Smooth muscle cell (in vitro differentiated cells): ENCODE measurements around the gene HSPA12A. TPM values are rescaled to one million over a fixed set of nuclear protein-coding genes. Genes with fewer than 3 reads are reported as not detected.

ENCODE experiments used
- DNase-seq: peaks from one replicate; lab custom pipeline; 2025; ENCODE audit not compliant: unreplicated experiment; lab: John Stamatoyannopoulos, UW
- H2AFZ ChIP-seq: fragments of 200-600 bp; sonication (generic); 2 replicates; pipeline ENCODE4 v1.6.0; 2016; ENCODE audit warnings: antibody characterized with exemption, low read depth, mild to moderate bottlenecking
- H3F3A ChIP-seq: fragments of 200-600 bp; sonication (generic); 2 replicates; pipeline ENCODE4 v1.6.0; 2017; ENCODE audit warnings: antibody characterized with exemption, low read depth
- H3K27ac ChIP-seq: fragments of 200-600 bp; sonication (generic); 2 replicates; pipeline ENCODE4 v1.5.1; 2016; ENCODE audit warnings: low read depth, mild to moderate bottlenecking
- H3K27me3 ChIP-seq: fragments of 200-600 bp; sonication (generic); 2 replicates; pipeline ENCODE4 v1.6.1; 2016; ENCODE audit warnings: low read depth, mild to moderate bottlenecking
- H3K36me3 ChIP-seq: fragments of 200-600 bp; sonication (generic); 2 replicates; pipeline ENCODE4 v1.5.1; 2016; ENCODE audit warnings: low read depth
- H3K4me1 ChIP-seq: fragments of 200-600 bp; sonication (generic); 2 replicates; pipeline ENCODE4 v1.5.1; 2016; ENCODE audit warnings: low read depth
- H3K4me2 ChIP-seq: fragments of 200-600 bp; sonication (generic); 2 replicates; pipeline ENCODE4 v1.6.0; 2016; ENCODE audit warnings: mild to moderate bottlenecking
- H3K4me3 ChIP-seq: fragments of 200-600 bp; sonication (generic); 2 replicates; pipeline ENCODE4 v1.5.1; 2016; ENCODE audit warnings: mild to moderate bottlenecking
- H3K79me2 ChIP-seq: fragments of 200-600 bp; sonication (generic); 2 replicates; pipeline ENCODE4 v1.6.0; 2016; ENCODE audit warnings: low read depth, mild to moderate bottlenecking
- H3K9ac ChIP-seq: fragments of 200-600 bp; sonication (generic); 2 replicates; pipeline ENCODE4 v1.6.0; 2016; ENCODE audit warnings: low read depth
- H3K9me3 ChIP-seq: fragments of 200-600 bp; sonication (generic); replicated peaks from 2 replicates; pipeline ENCODE4 v1.5.1; 2016; ENCODE audit warnings: low read depth
- H4K20me1 ChIP-seq: fragments of 200-600 bp; sonication (generic); 2 replicates; pipeline ENCODE4 v1.6.0; 2016; ENCODE audit warnings: low read depth
- CTCF ChIP-seq: fragments of 200-600 bp; sonication (generic); IDR thresholded peaks from 2 replicates; pipeline ENCODE4 v1.5.1; 2017; ENCODE audit warnings: borderline replicate concordance, mild to moderate bottlenecking, antibody characterized with exemption; ENCODE audit not compliant: insufficient read depth, poor library complexity, severe bottlenecking
- WGBS: methylation state at CpG from one replicate; pipeline ENCODE4 v1.1.7; 2016; ENCODE audit warnings: low lambda C conversion rate; 5-methylcytosine and 5-hydroxymethylcytosine counted together
- polyA plus RNA-seq: library from polyadenylated mRNA; unstranded; fragments of >200 nt; fragmentation: Nextera tagmentation; extraction: Ambion mirVana; gene quantifications from 2 replicates; pipeline ENCODE4 v1.2.1, GENCODE V29; 2016
- total RNA-seq: library from RNA; depleted of rRNA; stranded (reverse); fragments of >200 nt; gene quantifications from 2 replicates; pipeline ENCODE4 v1.2.3, GENCODE V29; 2014

The HSPA12A gene
- total and polyA plus RNA-seq, 2 experiments from 2014 or later, result 5.3 to 6.4 TPM

GRCh38 chr10:116669832-116670644, 72.3 kb downstream of the HSPA12A start:
- TF ChIP-seq CTCF, result no peak
- no peaks in the 10 kb centered on the region for H3F3A ChIP-seq
- H2AFZ ChIP-seq, result no peak overlapping the region
- no peak overlapping the region for H3K9ac ChIP-seq
- H3K9me3 ChIP-seq, result no peaks in the 10 kb centered on the region
- no peak overlapping the region for H3K27ac ChIP-seq
- no peaks in the 10 kb centered on the region for H4K20me1 ChIP-seq
- DNase-seq, result no peak
- H3K4me3 ChIP-seq, result peak overlapping the region; percentile 56
- 14% methylated on average over 39 of the region's 41 CpGs for WGBS
- H3K27me3 ChIP-seq, result no peaks in the 10 kb centered on the region
- H3K4me2 ChIP-seq, result peak overlapping the region; percentile 85
- no peaks in the 10 kb centered on the region for H3K79me2 ChIP-seq
- peaks cover 10% of the 10 kb centered on the region for H3K4me1 ChIP-seq
- no peaks in the 10 kb centered on the region for H3K36me3 ChIP-seq

- no peaks in the 10 kb centered on the region for H3K27me3 ChIP-seq
- no peaks in the 10 kb centered on the region for H3K36me3 ChIP-seq
- peak overlapping the region; percentile 56 for H3K4me3 ChIP-seq
- no peak overlapping the region for H3K27ac ChIP-seq
- WGBS, result 67% methylated on average over 5 of the region's 5 CpGs
- no peak overlapping the region for H3K9ac ChIP-seq
- H3K79me2 ChIP-seq, result no peaks in the 10 kb centered on the region
- H3F3A ChIP-seq, result no peaks in the 10 kb centered on the region
- DNase-seq, result no peak
- TF ChIP-seq CTCF, result no peak
- H2AFZ ChIP-seq, result no peak overlapping the region
- H4K20me1 ChIP-seq, result no peaks in the 10 kb centered on the region
- H3K4me2 ChIP-seq, result no peak overlapping the region
- no peaks in the 10 kb centered on the region for H3K9me3 ChIP-seq
- peaks cover 10% of the 10 kb centered on the region for H3K4me1 ChIP-seq
These were observed 73.3 kb downstream of the HSPA12A start for GRCh38 chr10:116669080-116669479.

DNA sequence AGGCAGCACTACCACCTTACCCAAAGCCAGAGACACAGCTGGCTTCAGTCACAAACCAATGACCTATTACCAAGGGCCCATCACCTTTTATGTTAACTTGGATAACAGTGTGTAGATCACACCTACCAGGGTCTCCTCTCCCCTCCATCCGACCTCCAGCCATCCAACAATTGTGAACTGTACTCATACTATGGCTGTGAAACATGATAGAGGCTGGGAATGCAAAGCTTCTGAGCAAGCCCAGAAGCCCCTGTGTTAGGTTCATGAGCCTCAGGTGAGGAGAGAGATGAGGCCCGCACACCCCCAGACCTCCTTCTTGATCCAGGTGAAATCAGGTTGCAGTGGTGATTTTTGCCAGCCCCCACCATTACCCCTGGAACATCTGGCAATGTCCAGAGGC, 73.9 kb downstream of the HSPA12A start:
- no peaks in the 10 kb centered on the region for H3K36me3 ChIP-seq
- no peaks in the 10 kb centered on the region for H3K27me3 ChIP-seq
- H3F3A ChIP-seq, result no peaks in the 10 kb centered on the region
- no peak overlapping the region for H2AFZ ChIP-seq
- no peak overlapping the region for H3K4me2 ChIP-seq
- no peak for DNase-seq
- no peaks in the 10 kb centered on the region for H4K20me1 ChIP-seq
- H3K4me1 ChIP-seq, result peaks cover 10% of the 10 kb centered on the region
- H3K9me3 ChIP-seq, result no peaks in the 10 kb centered on the region
- H3K4me3 ChIP-seq, result no peak overlapping the region
- no peak overlapping the region for H3K27ac ChIP-seq
- no peaks in the 10 kb centered on the region for H3K79me2 ChIP-seq
- 95% methylated on average over 2 of the region's 2 CpGs for WGBS
- no peak for TF ChIP-seq CTCF
- H3K9ac ChIP-seq, result no peak overlapping the region

- Histone ChIP-seq H4K20me1 (no peaks in the 10 kb centered on the region), H3K27ac (no peak overlapping the region), H3K9ac (no peak overlapping the region), H3K9me3 (no peaks in the 10 kb centered on the region), H3F3A (no peaks in the 10 kb centered on the region), H3K4me3 (no peak overlapping the region), H3K4me1 (peaks cover 10% of the 10 kb centered on the region), H2AFZ (no peak overlapping the region), H3K4me2 (no peak overlapping the region), H3K36me3 (no peaks in the 10 kb centered on the region), H3K27me3 (no peaks in the 10 kb centered on the region), H3K79me2 (no peaks in the 10 kb centered on the region)
- DNase-seq, result no peak
- WGBS, result 97% methylated on average over 9 of the region's 9 CpGs
- no peak for TF ChIP-seq CTCF
These were observed 74.3 kb downstream of the HSPA12A start for GRCh38 chr10:116668018-116668417.
